ENCODE results near the gene COPZ2. TPM values are rescaled to one million over a fixed set of nuclear protein-coding genes. Genes with fewer than 3 reads are reported as not detected.
"Not testable (repeated sequence)": the region's sequence is repeated elsewhere in the genome, so short reads cannot be mapped to it uniquely, and the experiment has no call there.

COPZ2 gene
- total RNA-seq, 1 donor from 2014 or later: 5.7 TPM

GRCh38 chr17:48006936-48007709 is 30.5 kb downstream of the COPZ2 start:
- H3K9me3 Mint-ChIP-seq: no peaks in the 10 kb centered on the region
- H3K27me3 Mint-ChIP-seq (ENCODE audit: low read depth): peaks cover 39% of the 10 kb centered on the region
- no peak for DNase-seq (ENCODE audit: low spot score)
- intact Hi-C loops (cut with micrococcal nuclease): no loop called here
- no peak overlapping the region for H3K4me3 Mint-ChIP-seq (ENCODE audit: low read depth)
- no peak overlapping the region for H3K27ac Mint-ChIP-seq
- H3K36me3 Mint-ChIP-seq (ENCODE audit: low read depth): no peaks in the 10 kb centered on the region
- H3K4me1 Mint-ChIP-seq (ENCODE audit: low read depth): peaks cover 19% of the 10 kb centered on the region

GRCh38 chr17:48004983-48005382 is 32.6 kb downstream of the COPZ2 start:
- Mint-ChIP-seq H3K4me3 (ENCODE audit: low read depth) (no peak overlapping the region), H3K36me3 (ENCODE audit: low read depth) (no peaks in the 10 kb centered on the region), H3K27ac (no peak overlapping the region), H3K9me3 (no peaks in the 10 kb centered on the region), H3K4me1 (ENCODE audit: low read depth) (peaks cover 12% of the 10 kb centered on the region), H3K27me3 (ENCODE audit: low read depth) (peaks cover 27% of the 10 kb centered on the region)
- no peak for DNase-seq (ENCODE audit: low spot score)
- intact Hi-C loops (cut with micrococcal nuclease): no loop called here

GRCh38 chr17:48003417-48004151 is 34.0 kb downstream of the COPZ2 start:
- intact Hi-C loops (cut with micrococcal nuclease): no loop called here
- Mint-ChIP-seq H3K27me3 (ENCODE audit: low read depth) (peaks cover 20% of the 10 kb centered on the region), H3K4me3 (ENCODE audit: low read depth) (no peak overlapping the region)

GRCh38 chr17:48002916-48003416 is 34.6 kb downstream of the COPZ2 start:
- peaks cover 17% of the 10 kb centered on the region for H3K27me3 Mint-ChIP-seq (ENCODE audit: low read depth)
- intact Hi-C loops (cut with micrococcal nuclease): no loop called here
- no peaks in the 10 kb centered on the region for H3K9me3 Mint-ChIP-seq
- peaks cover 12% of the 10 kb centered on the region for H3K4me1 Mint-ChIP-seq (ENCODE audit: low read depth)
- DNase-seq (ENCODE audit: low spot score): no peak
- no peak overlapping the region for H3K27ac Mint-ChIP-seq
- no peak overlapping the region for H3K4me3 Mint-ChIP-seq (ENCODE audit: low read depth)
- no peaks in the 10 kb centered on the region for H3K36me3 Mint-ChIP-seq (ENCODE audit: low read depth)

More at GRCh38 chr17:48003417-48004151, 34.0 kb downstream of the COPZ2 start:
- no peak for DNase-seq (ENCODE audit: low spot score)
- Mint-ChIP-seq H3K27ac (no peak overlapping the region), H3K4me1 (ENCODE audit: low read depth) (peaks cover 12% of the 10 kb centered on the region), H3K9me3 (no peaks in the 10 kb centered on the region), H3K36me3 (ENCODE audit: low read depth) (no peaks in the 10 kb centered on the region)

GRCh38 chr17:48002266-48002915 is 35.2 kb downstream of the COPZ2 start:
- Mint-ChIP-seq H3K27ac (no peak overlapping the region), H3K9me3 (no peaks in the 10 kb centered on the region), H3K27me3 (ENCODE audit: low read depth) (peaks cover 17% of the 10 kb centered on the region), H3K36me3 (ENCODE audit: low read depth) (no peaks in the 10 kb centered on the region), H3K4me3 (ENCODE audit: low read depth) (no peak overlapping the region), H3K4me1 (ENCODE audit: low read depth) (peaks cover 12% of the 10 kb centered on the region)
- intact Hi-C loops (cut with micrococcal nuclease): no loop called here
- DNase-seq (ENCODE audit: low spot score): no peak

- H3K9me3 Mint-ChIP-seq; DNase-seq (ENCODE audit: low spot score); intact Hi-C loops (cut with micrococcal nuclease); H3K36me3 Mint-ChIP-seq (ENCODE audit: low read depth); H3K4me3 Mint-ChIP-seq (ENCODE audit: low read depth); H3K27ac Mint-ChIP-seq: not testable (repeated sequence)
- Mint-ChIP-seq H3K4me1 (ENCODE audit: low read depth) (peaks cover 12% of the 10 kb centered on the region), H3K27me3 (ENCODE audit: low read depth) (peaks cover 12% of the 10 kb centered on the region)
Measured at GRCh38 chr17:48001657-48002056, 35.9 kb downstream of the COPZ2 start.

GRCh38 chr17:48001197-48001596 is 36.4 kb downstream of the COPZ2 start:
- no peak overlapping the region for H3K4me3 Mint-ChIP-seq (ENCODE audit: low read depth)
- no peaks in the 10 kb centered on the region for H3K36me3 Mint-ChIP-seq (ENCODE audit: low read depth)
- H3K4me1 Mint-ChIP-seq (ENCODE audit: low read depth): peaks cover 12% of the 10 kb centered on the region
- no peak for DNase-seq (ENCODE audit: low spot score)
- H3K27me3 Mint-ChIP-seq (ENCODE audit: low read depth): peaks cover 11% of the 10 kb centered on the region
- no peaks in the 10 kb centered on the region for H3K9me3 Mint-ChIP-seq
- intact Hi-C loops (cut with micrococcal nuclease): no loop called here
- H3K27ac Mint-ChIP-seq: no peak overlapping the region

- Mint-ChIP-seq H3K9me3 (no peaks in the 10 kb centered on the region), H3K27ac (no peak overlapping the region), H3K4me3 (ENCODE audit: low read depth) (no peak overlapping the region), H3K4me1 (ENCODE audit: low read depth) (peaks cover 8% of the 10 kb centered on the region), H3K36me3 (ENCODE audit: low read depth) (no peaks in the 10 kb centered on the region), H3K27me3 (ENCODE audit: low read depth) (peaks cover 8% of the 10 kb centered on the region)
- DNase-seq (ENCODE audit: low spot score): no peak
- intact Hi-C loops (cut with micrococcal nuclease): no loop called here
Measured at GRCh38 chr17:47999582-47999981, 38.0 kb downstream of the COPZ2 start.

- peaks cover 4% of the 10 kb centered on the region for H3K4me1 Mint-ChIP-seq (ENCODE audit: low read depth)
- intact Hi-C loops (cut with micrococcal nuclease): no loop called here
- H3K4me3 Mint-ChIP-seq (ENCODE audit: low read depth): no peak overlapping the region
- H3K27me3 Mint-ChIP-seq (ENCODE audit: low read depth): peaks cover 6% of the 10 kb centered on the region
- no peaks in the 10 kb centered on the region for H3K36me3 Mint-ChIP-seq (ENCODE audit: low read depth)
- no peaks in the 10 kb centered on the region for H3K9me3 Mint-ChIP-seq
- no peak overlapping the region for H3K27ac Mint-ChIP-seq
- no peak for DNase-seq (ENCODE audit: low spot score)
Measured at GRCh38 chr17:47998044-47998443, 39.6 kb downstream of the COPZ2 start.

GRCh38 chr17:47997586-47997985 is 40.0 kb downstream of the COPZ2 start:
- H3K36me3 Mint-ChIP-seq (ENCODE audit: low read depth): no peaks in the 10 kb centered on the region
- no peak overlapping the region for H3K27ac Mint-ChIP-seq
- peaks cover 6% of the 10 kb centered on the region for H3K27me3 Mint-ChIP-seq (ENCODE audit: low read depth)
- no peaks in the 10 kb centered on the region for H3K4me1 Mint-ChIP-seq (ENCODE audit: low read depth)
- no peak overlapping the region for H3K4me3 Mint-ChIP-seq (ENCODE audit: low read depth)
- DNase-seq (ENCODE audit: low spot score): no peak
- no peaks in the 10 kb centered on the region for H3K9me3 Mint-ChIP-seq
- intact Hi-C loops (cut with micrococcal nuclease): no loop called here

GRCh38 chr17:47996201-47996600 is 41.4 kb downstream of the COPZ2 start:
- intact Hi-C loops (cut with micrococcal nuclease): no loop called here
- Mint-ChIP-seq H3K27me3 (ENCODE audit: low read depth) (peaks cover 6% of the 10 kb centered on the region), H3K4me1 (ENCODE audit: low read depth) (no peaks in the 10 kb centered on the region), H3K9me3 (no peaks in the 10 kb centered on the region), H3K4me3 (ENCODE audit: low read depth) (no peak overlapping the region), H3K27ac (no peak overlapping the region), H3K36me3 (ENCODE audit: low read depth) (no peaks in the 10 kb centered on the region)
- DNase-seq (ENCODE audit: low spot score): no peak

- intact Hi-C loops (cut with micrococcal nuclease): no loop called here
- H3K4me1 Mint-ChIP-seq (ENCODE audit: low read depth): no peaks in the 10 kb centered on the region
- no peak overlapping the region for H3K27ac Mint-ChIP-seq
- no peaks in the 10 kb centered on the region for H3K9me3 Mint-ChIP-seq
- no peak for DNase-seq (ENCODE audit: low spot score)
- peaks cover 6% of the 10 kb centered on the region for H3K27me3 Mint-ChIP-seq (ENCODE audit: low read depth)
- no peaks in the 10 kb centered on the region for H3K36me3 Mint-ChIP-seq (ENCODE audit: low read depth)
- no peak overlapping the region for H3K4me3 Mint-ChIP-seq (ENCODE audit: low read depth)
Measured at GRCh38 chr17:47995241-47995935, 42.2 kb downstream of the COPZ2 start.

Measured in activated T-helper 2 cell treated with anti-CD3 and anti-CD28 coated beads, Interferon-gamma antibody, Interleukin-2, Interleukin-4, amounts not matched to agents 10 μg/mL and 5 μg/mL and 100 μg/mL, durations not matched to agents 14 hours and 24 hours and 36 hours (primary cell).